ENCODE data around the gene DMD. TPM values are rescaled to one million over a fixed set of nuclear protein-coding genes. Genes with fewer than 3 reads are reported as not detected.

DMD gene
- total RNA-seq, 1 experiment from 2014 or later: 47.2 TPM

DNA sequence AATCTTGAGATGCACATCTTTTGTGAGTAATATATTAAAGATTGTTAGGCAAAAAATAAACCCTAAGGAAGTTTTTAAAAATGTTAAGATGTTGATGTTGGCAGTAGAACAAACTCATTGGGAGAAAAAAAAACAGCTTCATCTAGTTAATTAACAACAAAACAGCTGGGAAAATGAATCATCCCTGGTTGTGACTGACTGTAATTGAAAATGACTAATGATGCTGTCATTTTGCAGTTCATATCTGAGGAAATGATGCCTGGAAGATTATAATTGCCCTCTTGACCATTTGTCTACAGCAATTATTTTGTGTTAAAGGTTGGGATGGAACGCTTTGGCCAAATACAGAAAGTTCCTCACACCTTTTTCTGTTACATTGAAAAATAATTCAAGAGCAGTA, 1379.1 kb downstream of the DMD start:
- no peaks in the 10 kb centered on the region for H3K36me3 Mint-ChIP-seq (ENCODE audit: insufficient read depth, unreplicated experiment)
- H3K4me3 ChIP-seq (ENCODE audit: low read depth, low read length): no peak overlapping the region
- H3K4me1 ChIP-seq: no peaks in the 10 kb centered on the region
- H3K4me1 Mint-ChIP-seq (ENCODE audit: low read depth, unreplicated experiment): no peaks in the 10 kb centered on the region
- no peaks in the 10 kb centered on the region for H3K9me3 ChIP-seq
- TF ChIP-seq, protein P1, sequence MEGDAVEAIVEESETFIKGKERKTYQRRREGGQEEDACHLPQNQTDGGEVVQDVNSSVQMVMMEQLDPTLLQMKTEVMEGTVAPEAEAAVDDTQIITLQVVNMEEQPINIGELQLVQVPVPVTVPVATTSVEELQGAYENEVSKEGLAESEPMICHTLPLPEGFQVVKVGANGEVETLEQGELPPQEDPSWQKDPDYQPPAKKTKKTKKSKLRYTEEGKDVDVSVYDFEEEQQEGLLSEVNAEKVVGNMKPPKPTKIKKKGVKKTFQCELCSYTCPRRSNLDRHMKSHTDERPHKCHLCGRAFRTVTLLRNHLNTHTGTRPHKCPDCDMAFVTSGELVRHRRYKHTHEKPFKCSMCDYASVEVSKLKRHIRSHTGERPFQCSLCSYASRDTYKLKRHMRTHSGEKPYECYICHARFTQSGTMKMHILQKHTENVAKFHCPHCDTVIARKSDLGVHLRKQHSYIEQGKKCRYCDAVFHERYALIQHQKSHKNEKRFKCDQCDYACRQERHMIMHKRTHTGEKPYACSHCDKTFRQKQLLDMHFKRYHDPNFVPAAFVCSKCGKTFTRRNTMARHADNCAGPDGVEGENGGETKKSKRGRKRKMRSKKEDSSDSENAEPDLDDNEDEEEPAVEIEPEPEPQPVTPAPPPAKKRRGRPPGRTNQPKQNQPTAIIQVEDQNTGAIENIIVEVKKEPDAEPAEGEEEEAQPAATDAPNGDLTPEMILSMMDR (IDR thresholded peaks at IDR 0.05; ENCODE audit: insufficient read depth in 1 of 2, low read depth in 1 of 2, low read length in 1 of 2, severe bottlenecking in 1 of 2, unreplicated experiment in 1 of 2): no peak
- H3K27me3 Mint-ChIP-seq (ENCODE audit: insufficient read depth, unreplicated experiment): no peaks in the 10 kb centered on the region
- H3K27me3 ChIP-seq (replicated peaks; ENCODE audit: control insufficient read depth, insufficient read depth, low read length): no peaks in the 10 kb centered on the region
- H3K36me3 ChIP-seq (ENCODE audit: control insufficient read depth, insufficient read depth, low read length): no peaks in the 10 kb centered on the region
- no peak overlapping the region for H3K4me3 Mint-ChIP-seq (ENCODE audit: unreplicated experiment)
- H3K27ac Mint-ChIP-seq (ENCODE audit: unreplicated experiment): no peak overlapping the region
- no TSS peak for BruUV-seq (replicated peaks)
- POLR2A ChIA-PET: no interaction called here
- CTCF ChIA-PET: no interaction called here
- H3K9me3 Mint-ChIP-seq (ENCODE audit: unreplicated experiment): no peaks in the 10 kb centered on the region
- intact Hi-C loops (cut with micrococcal nuclease; ENCODE audit: unreplicated experiment): no loop called here
- DNase-seq: no peak

DNA sequence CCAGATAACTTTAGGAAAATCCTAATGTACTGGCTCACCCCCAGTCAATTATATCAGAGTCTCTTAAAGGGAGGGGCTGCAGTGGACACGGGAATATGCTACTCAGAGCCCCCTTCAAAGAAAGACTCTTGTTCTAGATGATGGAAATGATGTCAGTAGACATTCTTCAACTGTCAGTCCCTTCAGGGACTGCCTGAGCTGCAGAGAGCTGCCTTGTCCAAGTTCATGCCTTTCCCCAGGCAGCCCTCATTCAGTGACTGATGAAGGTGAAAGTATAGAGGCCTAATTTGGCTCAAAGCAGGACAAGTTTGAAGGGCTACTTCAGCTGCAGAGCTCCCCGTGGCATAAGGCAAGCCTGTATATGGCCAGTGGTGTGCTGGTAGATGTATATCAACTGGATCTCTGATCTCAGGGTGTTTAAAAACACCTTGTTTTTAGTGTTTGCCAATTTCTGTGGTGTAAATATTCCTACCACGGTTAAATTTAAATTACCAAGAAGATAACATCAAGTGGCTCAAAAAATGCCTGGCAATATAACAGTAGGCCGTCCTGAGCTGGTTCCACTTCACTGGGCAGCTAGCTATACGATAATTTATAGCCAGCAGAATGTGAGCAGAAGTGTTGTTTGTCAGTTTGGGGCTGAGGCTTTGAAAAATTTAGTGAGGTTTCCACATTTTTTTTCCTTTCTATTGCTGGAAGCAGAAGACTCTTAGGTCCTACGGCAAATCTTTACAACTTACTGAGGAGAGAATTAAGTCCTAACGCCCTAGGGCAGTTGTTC, 1390.7 kb downstream of the DMD start:
- BruUV-seq (replicated peaks): no TSS peak
- ChIA-PET CTCF (no interaction called here), POLR2A (no interaction called here)
- Histone ChIP-seq H3K36me3 (ENCODE audit: control insufficient read depth, insufficient read depth, low read length) (no peaks in the 10 kb centered on the region), H3K27me3 (replicated peaks; ENCODE audit: control insufficient read depth, insufficient read depth, low read length) (no peaks in the 10 kb centered on the region), H3K4me1 (no peaks in the 10 kb centered on the region), H3K4me3 (ENCODE audit: low read depth, low read length) (no peak overlapping the region), H3K9me3 (no peaks in the 10 kb centered on the region)
- intact Hi-C loops (cut with micrococcal nuclease; ENCODE audit: unreplicated experiment): no loop called here
- TF ChIP-seq, protein P1 (IDR thresholded peaks at IDR 0.05; ENCODE audit: insufficient read depth in 1 of 2, low read depth in 1 of 2, low read length in 1 of 2, severe bottlenecking in 1 of 2, unreplicated experiment in 1 of 2): no peak
- H3K4me3 Mint-ChIP-seq (ENCODE audit: unreplicated experiment): no peak overlapping the region
- H3K27ac Mint-ChIP-seq (ENCODE audit: unreplicated experiment): no peak overlapping the region
- no peaks in the 10 kb centered on the region for H3K9me3 Mint-ChIP-seq (ENCODE audit: unreplicated experiment)
- H3K36me3 Mint-ChIP-seq (ENCODE audit: insufficient read depth, unreplicated experiment): no peaks in the 10 kb centered on the region
- no peaks in the 10 kb centered on the region for H3K4me1 Mint-ChIP-seq (ENCODE audit: low read depth, unreplicated experiment)
- no peaks in the 10 kb centered on the region for H3K27me3 Mint-ChIP-seq (ENCODE audit: insufficient read depth, unreplicated experiment)
- no peak for DNase-seq

DNA sequence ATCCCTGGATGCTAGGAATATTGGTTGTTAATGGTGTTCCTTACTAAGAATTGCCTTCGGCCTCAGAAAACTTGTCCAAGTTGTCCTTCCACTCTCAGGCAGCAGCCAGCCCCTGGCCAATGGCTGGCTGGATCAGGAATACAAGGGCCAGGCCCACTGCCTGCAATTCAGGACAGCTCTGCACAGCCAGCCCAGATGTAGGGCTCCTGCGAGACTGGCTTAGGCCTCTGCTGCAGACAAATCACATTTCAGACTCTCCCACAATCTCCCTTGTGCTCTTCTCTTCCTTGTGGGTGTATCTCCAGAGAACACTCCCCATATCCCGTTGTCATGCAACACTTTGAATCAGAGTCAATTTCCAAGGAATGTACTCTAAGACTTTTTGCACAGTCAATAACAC, 1391.9 kb downstream of the DMD start:
- TF ChIP-seq, protein P1 (IDR thresholded peaks at IDR 0.05; ENCODE audit: insufficient read depth in 1 of 2, low read depth in 1 of 2, low read length in 1 of 2, severe bottlenecking in 1 of 2, unreplicated experiment in 1 of 2): no peak
- Mint-ChIP-seq H3K9me3 (ENCODE audit: unreplicated experiment) (no peaks in the 10 kb centered on the region), H3K4me1 (ENCODE audit: low read depth, unreplicated experiment) (no peaks in the 10 kb centered on the region), H3K4me3 (ENCODE audit: unreplicated experiment) (no peak overlapping the region), H3K36me3 (ENCODE audit: insufficient read depth, unreplicated experiment) (no peaks in the 10 kb centered on the region), H3K27ac (ENCODE audit: unreplicated experiment) (no peak overlapping the region), H3K27me3 (ENCODE audit: insufficient read depth, unreplicated experiment) (no peaks in the 10 kb centered on the region)
- Histone ChIP-seq H3K4me3 (ENCODE audit: low read depth, low read length) (no peak overlapping the region), H3K36me3 (ENCODE audit: control insufficient read depth, insufficient read depth, low read length) (no peaks in the 10 kb centered on the region), H3K9me3 (no peaks in the 10 kb centered on the region), H3K4me1 (no peaks in the 10 kb centered on the region), H3K27me3 (replicated peaks; ENCODE audit: control insufficient read depth, insufficient read depth, low read length) (no peaks in the 10 kb centered on the region)
- CTCF ChIA-PET: no interaction called here
- intact Hi-C loops (cut with micrococcal nuclease; ENCODE audit: unreplicated experiment): no loop called here
- no TSS peak for BruUV-seq (replicated peaks)
- no peak for DNase-seq
- POLR2A ChIA-PET: no interaction called here

Data from Caco-2 (cell line).